Neural cell (in vitro differentiated cells): ENCODE results near the gene CRTC1. TPM values are rescaled to one million over a fixed set of nuclear protein-coding genes. Genes with fewer than 3 reads are reported as not detected.

Source experiments
- H2AFZ ChIP-seq: fragments of 200-600, 300-800 bp; sonication (generic), shearing (Covaris generic); 2 replicates; pipeline ENCODE4 v1.6.0; 2014; ENCODE audit warnings: low read depth, mild to moderate bottlenecking, antibody characterized with exemption, low read length, moderate library complexity
- H3F3A ChIP-seq: fragments of 200-600 bp; shearing (Covaris generic); 2 replicates; pipeline ENCODE4 v1.6.1; 2016; ENCODE audit warnings: mild to moderate bottlenecking, moderate library complexity, mixed read lengths, antibody characterized with exemption, low read length; ENCODE audit not compliant: insufficient read depth, poor library complexity, severe bottlenecking
- H3K27ac ChIP-seq: fragments of 200-600, 300-800 bp; sonication (generic), shearing (Covaris generic); 2 replicates; pipeline ENCODE4 v1.5.1; 2014; ENCODE audit warnings: mild to moderate bottlenecking, low read length, moderate library complexity
- H3K27me3 ChIP-seq: fragments of 300-800, 200-600 bp; sonication (generic), shearing (Covaris generic); 2 replicates; pipeline ENCODE4 v1.6.0; 2014; ENCODE audit warnings: mild to moderate bottlenecking, low read depth, low read length, moderate library complexity; ENCODE audit not compliant: insufficient read depth
- H3K36me3 ChIP-seq: fragments of 300-800, 200-600 bp; sonication (generic), shearing (Covaris generic); 2 replicates; pipeline ENCODE4 v1.5.1; 2014; ENCODE audit warnings: mild to moderate bottlenecking, antibody characterized with exemption, low read length, moderate library complexity; ENCODE audit not compliant: insufficient read depth
- H3K4me2 ChIP-seq: fragments of 300-800, 200-600 bp; sonication (generic), shearing (Covaris generic); 2 replicates; pipeline ENCODE4 v1.6.0; 2014; ENCODE audit warnings: mild to moderate bottlenecking, low read length
- H3K4me3 ChIP-seq: fragments of 300-800, 200-600 bp; sonication (generic), shearing (Covaris generic); 2 replicates; pipeline ENCODE4 v1.5.1; 2014; ENCODE audit warnings: mild to moderate bottlenecking, low read length, moderate library complexity
- H3K79me2 ChIP-seq: fragments of 200-600 bp; shearing (Covaris generic); replicated peaks from 2 replicates; pipeline ENCODE4 v1.6.0; 2014; ENCODE audit warnings: mild to moderate bottlenecking, low read length, moderate library complexity; ENCODE audit not compliant: insufficient read depth
- H3K9ac ChIP-seq: fragments of 300-800, 200-600 bp; sonication (generic), shearing (Covaris generic); 2 replicates; pipeline ENCODE4 v1.6.1; 2016; ENCODE audit warnings: mild to moderate bottlenecking, low read length, mixed read lengths
- H3K9me2 ChIP-seq: fragments of 200-600 bp; shearing (Covaris generic); 2 replicates; pipeline ENCODE4 v1.6.1; 2016; ENCODE audit warnings: mild to moderate bottlenecking, low read length, mixed read lengths; ENCODE audit not compliant: insufficient read depth
- H3K9me3 ChIP-seq: fragments of 200-600, 300-800 bp; sonication (generic), shearing (Covaris generic); 2 replicates; pipeline ENCODE4 v1.6.1; 2016; ENCODE audit warnings: mild to moderate bottlenecking, mixed run types, low read length, moderate library complexity, mixed read lengths
- H4K20me1 ChIP-seq: fragments of 200-600 bp; shearing (Covaris generic); 2 replicates; pipeline ENCODE4 v1.6.1; 2016; ENCODE audit warnings: mild to moderate bottlenecking, mixed run types; ENCODE audit not compliant: insufficient read depth
- CTCF ChIP-seq: fragments of 450-650 bp; IDR thresholded peaks from 2 replicates; pipeline ENCODE4 v1.5.1; 2014; ENCODE audit warnings: antibody characterized with exemption, mild to moderate bottlenecking, moderate library complexity; ENCODE audit not compliant: poor library complexity, severe bottlenecking
- EP300 ChIP-seq: fragments of 450-650 bp; conservative IDR thresholded peaks from 2 replicates; pipeline ENCODE4 v1.6.1; 2014; ENCODE audit warnings: antibody characterized with exemption, mild to moderate bottlenecking, moderate library complexity; ENCODE audit not compliant: poor library complexity, severe bottlenecking
- EZH2 ChIP-seq: fragments of 200-600, 300-800 bp; shearing (Covaris generic), sonication (generic); IDR thresholded peaks from 2 replicates; pipeline ENCODE4 v1.6.1; 2014; ENCODE audit warnings: antibody characterized with exemption, low read length, borderline replicate concordance, mild to moderate bottlenecking; ENCODE audit not compliant: insufficient read depth, poor library complexity, severe bottlenecking
- MXI1 ChIP-seq: fragments of 450-650 bp; conservative IDR thresholded peaks from 2 replicates; pipeline ENCODE4 v1.6.1; 2014; ENCODE audit warnings: antibody characterized with exemption, mild to moderate bottlenecking; ENCODE audit not compliant: poor library complexity, severe bottlenecking
- POLR2AphosphoS5 ChIP-seq: IDR thresholded peaks from 2 replicates; pipeline ENCODE4 v1.6.1; 2012
- RAD21 ChIP-seq: fragments of 450-650 bp; conservative IDR thresholded peaks from 2 replicates; pipeline ENCODE4 v1.6.1; 2014; ENCODE audit warnings: antibody characterized with exemption, mild to moderate bottlenecking, moderate library complexity
- REST ChIP-seq: IDR thresholded peaks from 2 replicates; pipeline ENCODE4 v1.6.1; 2012; ENCODE audit warnings: borderline replicate concordance
- SMC3 ChIP-seq: fragments of 450-650 bp; conservative IDR thresholded peaks from 2 replicates; pipeline ENCODE4 v1.6.1; 2014; ENCODE audit warnings: antibody characterized with exemption, mild to moderate bottlenecking, moderate library complexity; ENCODE audit not compliant: poor library complexity
- TAF1 ChIP-seq: IDR thresholded peaks from 2 replicates; pipeline ENCODE4 v1.6.1; 2012; ENCODE audit warnings: low read depth
- polyA plus RNA-seq: library from polyadenylated mRNA; depleted of rRNA; stranded (reverse); fragments of >200 nt; gene quantifications from 2 replicates; pipeline ENCODE4 v1.2.3, GENCODE V29; 2014

Gene CRTC1
- polyA plus RNA-seq, 1 donor from 2014 or later = 10.4 TPM

GRCh38 chr19:18776288-18776594 is 92.8 kb downstream of the CRTC1 start:
- H3K79me2 ChIP-seq = no peaks in the 10 kb centered on the region
- H2AFZ ChIP-seq = no peak overlapping the region
- no peaks in the 10 kb centered on the region for H3F3A ChIP-seq
- H3K4me2 ChIP-seq = no peak overlapping the region
- no peaks in the 10 kb centered on the region for H3K9me3 ChIP-seq
- H3K27ac ChIP-seq = no peak overlapping the region
- no peak overlapping the region for H3K9ac ChIP-seq
- H3K9me2 ChIP-seq = no peaks in the 10 kb centered on the region
- H4K20me1 ChIP-seq = no peaks in the 10 kb centered on the region
- no peaks in the 10 kb centered on the region for H3K36me3 ChIP-seq
- TF ChIP-seq POLR2AphosphoS5 = no peak
- no peak for TF ChIP-seq RAD21
- TF ChIP-seq REST = no peak
- no peak for TF ChIP-seq CTCF
- no peak for TF ChIP-seq EP300
- TF ChIP-seq EZH2 = no peak
- no peak for TF ChIP-seq SMC3
- TF ChIP-seq MXI1 = no peak
- TF ChIP-seq TAF1 = no peak
- no peaks in the 10 kb centered on the region for H3K27me3 ChIP-seq
- no peak overlapping the region for H3K4me3 ChIP-seq

- no peak for TF ChIP-seq POLR2AphosphoS5
- TF ChIP-seq EZH2 = no peak
- TF ChIP-seq RAD21 = no peak
- TF ChIP-seq EP300 = no peak
- TF ChIP-seq MXI1 = no peak
- TF ChIP-seq SMC3 = no peak
- TF ChIP-seq CTCF = no peak
- TF ChIP-seq TAF1 = no peak
- TF ChIP-seq REST = no peak
- no peaks in the 10 kb centered on the region for H3K9me2 ChIP-seq
- no peaks in the 10 kb centered on the region for H3K79me2 ChIP-seq
- H3K4me2 ChIP-seq = no peak overlapping the region
- H4K20me1 ChIP-seq = no peaks in the 10 kb centered on the region
- no peaks in the 10 kb centered on the region for H3K9me3 ChIP-seq
- H3K36me3 ChIP-seq = no peaks in the 10 kb centered on the region
- H3K4me3 ChIP-seq = no peak overlapping the region
- no peak overlapping the region for H3K9ac ChIP-seq
- no peaks in the 10 kb centered on the region for H3K27me3 ChIP-seq
- H3F3A ChIP-seq = no peaks in the 10 kb centered on the region
- no peak overlapping the region for H2AFZ ChIP-seq
- H3K27ac ChIP-seq = no peak overlapping the region
Observed at GRCh38 chr19:18776736-18777135, 93.3 kb downstream of the CRTC1 start.
